ENCODE results near the gene ZFYVE16.
"Not testable (repeated sequence)": the region's sequence is repeated elsewhere in the genome, so short reads cannot be mapped to it uniquely, and the experiment has no call there.

Gene ZFYVE16

GRCh38 chr5:80407735-80408483 lies at the start of gene ZFYVE16:
Gene ZFYVE16 (plus strand): TSS chr5:80408064. CDS start chr5:80434148, 26,084 bp downstream.
- peak within 1 kb of the TSS; percentile 82 for H3K4me3 ChIP-seq (ENCODE audit: low read depth, low read length)

- no peak overlapping the region for H3K4me3 ChIP-seq (ENCODE audit: low read depth, low read length)
These were observed 46.9 kb upstream of the ZFYVE16 start for GRCh38 chr5:80360914-80361444.

- H3K4me3 ChIP-seq (ENCODE audit: low read depth, low read length): no peak overlapping the region
These were observed 43.0 kb upstream of the ZFYVE16 start for GRCh38 chr5:80364892-80365291.

GRCh38 chr5:80368661-80369480 lies 39.0 kb upstream of the ZFYVE16 start:
- H3K4me3 ChIP-seq (ENCODE audit: low read depth, low read length): no peak overlapping the region

GRCh38 chr5:80369521-80369920 lies 38.3 kb upstream of the ZFYVE16 start:
- no peak overlapping the region for H3K4me3 ChIP-seq (ENCODE audit: low read depth, low read length)

GRCh38 chr5:80370390-80370789 lies 37.5 kb upstream of the ZFYVE16 start:
- H3K4me3 ChIP-seq (ENCODE audit: low read depth, low read length): no peak overlapping the region

GRCh38 chr5:80372780-80373179 lies 35.1 kb upstream of the ZFYVE16 start:
- no peak overlapping the region for H3K4me3 ChIP-seq (ENCODE audit: low read depth, low read length)

- H3K4me3 ChIP-seq (ENCODE audit: low read depth, low read length): no peak overlapping the region
These were observed 33.7 kb upstream of the ZFYVE16 start for GRCh38 chr5:80374188-80374587.

- no peak overlapping the region for H3K4me3 ChIP-seq (ENCODE audit: low read depth, low read length)
These were observed 31.3 kb upstream of the ZFYVE16 start for GRCh38 chr5:80376557-80376956.

GRCh38 chr5:80382488-80382887 lies 25.4 kb upstream of the ZFYVE16 start:
- H3K4me3 ChIP-seq (ENCODE audit: low read depth, low read length): no peak overlapping the region

GRCh38 chr5:80387063-80387768 lies 20.6 kb upstream of the ZFYVE16 start:
- no peak overlapping the region for H3K4me3 ChIP-seq (ENCODE audit: low read depth, low read length)

- no peak overlapping the region for H3K4me3 ChIP-seq (ENCODE audit: low read depth, low read length)
These were observed 18.3 kb upstream of the ZFYVE16 start for GRCh38 chr5:80389580-80389979.

- not testable (repeated sequence) for H3K4me3 ChIP-seq (ENCODE audit: low read depth, low read length)
These were observed 17.5 kb upstream of the ZFYVE16 start for GRCh38 chr5:80390413-80390812.

- not testable (repeated sequence) for H3K4me3 ChIP-seq (ENCODE audit: low read depth, low read length)
These were observed 16.6 kb upstream of the ZFYVE16 start for GRCh38 chr5:80391267-80391666.

GRCh38 chr5:80399526-80400239 lies 8.2 kb upstream of the ZFYVE16 start:
- H3K4me3 ChIP-seq (ENCODE audit: low read depth, low read length): no peak overlapping the region

- H3K4me3 ChIP-seq (ENCODE audit: low read depth, low read length): not testable (repeated sequence)
These were observed 7.5 kb upstream of the ZFYVE16 start for GRCh38 chr5:80400368-80400767.

- no peak overlapping the region for H3K4me3 ChIP-seq (ENCODE audit: low read depth, low read length)
These were observed 4.1 kb upstream of the ZFYVE16 start for GRCh38 chr5:80403782-80404181.

- peak overlapping the region; percentile 82 for H3K4me3 ChIP-seq (ENCODE audit: low read depth, low read length)
These were observed 707 bp upstream of the ZFYVE16 start for GRCh38 chr5:80406980-80407734.

GRCh38 chr5:80408484-80409366 lies 861 bp downstream of the ZFYVE16 start:
- peak overlapping the region; percentile 82 for H3K4me3 ChIP-seq (ENCODE audit: low read depth, low read length)
